Measurements from ENCODE around the gene PRM1. TPM values are rescaled to one million over a fixed set of nuclear protein-coding genes. Genes with fewer than 3 reads are reported as not detected.

The PRM1 gene
- total RNA-seq, 1 experiment from 2014 or later, result not detected

DNA sequence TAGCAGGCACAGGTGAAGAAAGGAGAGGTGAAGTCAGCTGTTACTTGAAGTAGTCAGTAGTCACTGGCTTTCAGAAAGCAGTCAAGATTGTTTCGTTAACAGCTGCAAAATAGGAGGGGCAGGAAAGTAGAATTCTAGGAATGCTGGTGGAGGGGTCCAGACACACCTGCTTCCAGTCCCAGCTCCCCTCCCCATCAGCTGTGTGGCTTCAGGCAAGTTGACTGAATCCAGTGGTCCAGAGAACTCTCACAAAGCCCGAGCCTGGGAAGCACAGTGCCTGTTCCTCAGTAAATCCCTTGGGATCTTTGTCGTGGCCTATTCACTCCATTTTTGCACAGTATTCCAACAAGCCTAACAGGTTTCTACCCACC is 20.5 kb downstream of the PRM1 start:
- ChIA-PET POLR2A (interaction anchor here (1.1 kb wide), 2 partner anchors 8 to 19 kb away, joined by 3 to 9 read pairs; partner anchors contain the start of gene TNP2), CTCF (interaction anchor here (0.7 kb wide), 1 partner anchor 23 kb away, joined by 3 read pairs; no protein-coding TSS in a partner anchor)
- Mint-ChIP-seq H3K9me3 (ENCODE audit: unreplicated experiment) (no peaks in the 10 kb centered on the region), H3K4me3 (ENCODE audit: unreplicated experiment) (no peak overlapping the region), H3K4me1 (ENCODE audit: low read depth, unreplicated experiment) (peaks cover 20% of the 10 kb centered on the region), H3K27me3 (ENCODE audit: insufficient read depth, unreplicated experiment) (no peaks in the 10 kb centered on the region), H3K36me3 (ENCODE audit: insufficient read depth, unreplicated experiment) (peaks cover 18% of the 10 kb centered on the region), H3K27ac (ENCODE audit: unreplicated experiment) (peak overlapping the region; percentile 80)
- Histone ChIP-seq H3K27me3 (replicated peaks; ENCODE audit: control insufficient read depth, insufficient read depth, low read length) (no peaks in the 10 kb centered on the region), H3K9me3 (no peaks in the 10 kb centered on the region), H3K4me3 (ENCODE audit: low read depth, low read length) (no peak overlapping the region), H3K36me3 (ENCODE audit: control insufficient read depth, insufficient read depth, low read length) (no peaks in the 10 kb centered on the region), H3K4me1 (peaks cover 39% of the 10 kb centered on the region)
- TF ChIP-seq, protein P1, sequence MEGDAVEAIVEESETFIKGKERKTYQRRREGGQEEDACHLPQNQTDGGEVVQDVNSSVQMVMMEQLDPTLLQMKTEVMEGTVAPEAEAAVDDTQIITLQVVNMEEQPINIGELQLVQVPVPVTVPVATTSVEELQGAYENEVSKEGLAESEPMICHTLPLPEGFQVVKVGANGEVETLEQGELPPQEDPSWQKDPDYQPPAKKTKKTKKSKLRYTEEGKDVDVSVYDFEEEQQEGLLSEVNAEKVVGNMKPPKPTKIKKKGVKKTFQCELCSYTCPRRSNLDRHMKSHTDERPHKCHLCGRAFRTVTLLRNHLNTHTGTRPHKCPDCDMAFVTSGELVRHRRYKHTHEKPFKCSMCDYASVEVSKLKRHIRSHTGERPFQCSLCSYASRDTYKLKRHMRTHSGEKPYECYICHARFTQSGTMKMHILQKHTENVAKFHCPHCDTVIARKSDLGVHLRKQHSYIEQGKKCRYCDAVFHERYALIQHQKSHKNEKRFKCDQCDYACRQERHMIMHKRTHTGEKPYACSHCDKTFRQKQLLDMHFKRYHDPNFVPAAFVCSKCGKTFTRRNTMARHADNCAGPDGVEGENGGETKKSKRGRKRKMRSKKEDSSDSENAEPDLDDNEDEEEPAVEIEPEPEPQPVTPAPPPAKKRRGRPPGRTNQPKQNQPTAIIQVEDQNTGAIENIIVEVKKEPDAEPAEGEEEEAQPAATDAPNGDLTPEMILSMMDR (IDR thresholded peaks at IDR 0.05; ENCODE audit: insufficient read depth in 1 of 2, low read depth in 1 of 2, low read length in 1 of 2, severe bottlenecking in 1 of 2, unreplicated experiment in 1 of 2), result no peak
- intact Hi-C loops (cut with micrococcal nuclease; ENCODE audit: unreplicated experiment), result loop anchor here (1.0 kb wide), 2 partner anchors 53 to 99 kb away; no protein-coding TSS in a partner anchor
- peak; percentile 64 to 82 for DNase-seq
- BruUV-seq (replicated peaks), result no TSS peak

DNA sequence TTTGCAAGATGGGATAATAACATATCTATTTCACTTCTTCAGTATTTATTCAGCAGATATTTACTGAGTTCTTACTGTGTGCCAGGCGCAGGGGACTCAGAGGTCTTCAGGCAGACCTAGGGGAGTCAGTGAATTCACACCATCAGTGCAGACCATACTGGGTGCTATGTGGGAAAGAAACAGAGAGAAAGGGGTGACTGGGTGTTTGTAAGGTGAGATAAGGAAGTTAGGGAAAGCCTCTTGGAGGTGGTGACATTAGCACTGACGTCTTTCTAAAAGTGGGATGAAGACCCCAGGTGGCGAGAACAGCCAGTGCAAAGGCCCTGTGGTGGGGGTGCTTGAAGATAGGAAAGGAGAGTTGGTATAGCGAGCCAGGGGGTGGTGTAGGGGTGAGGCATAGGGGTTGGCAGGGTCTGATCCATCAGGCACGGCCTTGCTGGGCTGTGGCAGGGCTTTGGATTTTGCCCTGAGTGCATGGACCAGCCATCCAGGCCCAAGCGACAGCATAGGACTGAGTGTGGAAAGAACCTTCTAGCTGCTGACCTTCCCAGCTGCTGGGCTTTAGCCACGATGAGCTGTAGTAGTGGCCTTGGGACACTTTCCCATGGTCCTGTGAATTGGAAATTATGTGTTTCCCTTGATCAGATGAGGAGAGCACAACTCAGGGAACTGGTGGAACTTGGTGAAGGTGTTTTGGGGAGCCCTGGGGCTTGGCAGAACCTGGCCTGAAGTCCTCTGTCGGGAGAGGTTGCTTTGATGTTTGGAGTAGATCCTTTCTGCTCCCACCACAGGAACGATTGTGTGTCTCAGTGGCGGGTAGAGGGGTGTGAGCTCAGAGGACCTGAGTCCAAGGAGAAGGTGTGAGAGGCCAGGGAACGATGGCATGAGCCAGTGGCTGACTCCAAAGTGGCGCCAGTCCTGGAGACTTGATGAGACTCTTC is 21.2 kb downstream of the PRM1 start:
- Mint-ChIP-seq H3K36me3 (ENCODE audit: insufficient read depth, unreplicated experiment) (peaks cover 25% of the 10 kb centered on the region), H3K4me1 (ENCODE audit: low read depth, unreplicated experiment) (peaks cover 20% of the 10 kb centered on the region), H3K9me3 (ENCODE audit: unreplicated experiment) (no peaks in the 10 kb centered on the region), H3K4me3 (ENCODE audit: unreplicated experiment) (peak overlapping the region; percentile 12), H3K27ac (ENCODE audit: unreplicated experiment) (peak overlapping the region; percentile 80), H3K27me3 (ENCODE audit: insufficient read depth, unreplicated experiment) (no peaks in the 10 kb centered on the region)
- TF ChIP-seq, protein P1 (IDR thresholded peaks at IDR 0.05; ENCODE audit: insufficient read depth in 1 of 2, low read depth in 1 of 2, low read length in 1 of 2, severe bottlenecking in 1 of 2, unreplicated experiment in 1 of 2), result no peak
- DNase-seq, result no peak
- Histone ChIP-seq H3K36me3 (ENCODE audit: control insufficient read depth, insufficient read depth, low read length) (no peaks in the 10 kb centered on the region), H3K4me3 (ENCODE audit: low read depth, low read length) (no peak overlapping the region), H3K27me3 (replicated peaks; ENCODE audit: control insufficient read depth, insufficient read depth, low read length) (no peaks in the 10 kb centered on the region), H3K4me1 (peaks cover 39% of the 10 kb centered on the region), H3K9me3 (no peaks in the 10 kb centered on the region)
- ChIA-PET CTCF (interaction anchor here (0.7 kb wide), 1 partner anchor 24 kb away, joined by 3 read pairs; no protein-coding TSS in a partner anchor), POLR2A (interaction anchor here (1.1 kb wide), 1 partner anchor 9 kb away, joined by 3 read pairs; the partner anchor contains the start of gene TNP2)
- intact Hi-C loops (cut with micrococcal nuclease; ENCODE audit: unreplicated experiment), result loop anchor here (1.0 to 10.0 kb wide), 3 partner anchors 53 to 155 kb away; no protein-coding TSS in a partner anchor
- no TSS peak for BruUV-seq (replicated peaks)

DNA sequence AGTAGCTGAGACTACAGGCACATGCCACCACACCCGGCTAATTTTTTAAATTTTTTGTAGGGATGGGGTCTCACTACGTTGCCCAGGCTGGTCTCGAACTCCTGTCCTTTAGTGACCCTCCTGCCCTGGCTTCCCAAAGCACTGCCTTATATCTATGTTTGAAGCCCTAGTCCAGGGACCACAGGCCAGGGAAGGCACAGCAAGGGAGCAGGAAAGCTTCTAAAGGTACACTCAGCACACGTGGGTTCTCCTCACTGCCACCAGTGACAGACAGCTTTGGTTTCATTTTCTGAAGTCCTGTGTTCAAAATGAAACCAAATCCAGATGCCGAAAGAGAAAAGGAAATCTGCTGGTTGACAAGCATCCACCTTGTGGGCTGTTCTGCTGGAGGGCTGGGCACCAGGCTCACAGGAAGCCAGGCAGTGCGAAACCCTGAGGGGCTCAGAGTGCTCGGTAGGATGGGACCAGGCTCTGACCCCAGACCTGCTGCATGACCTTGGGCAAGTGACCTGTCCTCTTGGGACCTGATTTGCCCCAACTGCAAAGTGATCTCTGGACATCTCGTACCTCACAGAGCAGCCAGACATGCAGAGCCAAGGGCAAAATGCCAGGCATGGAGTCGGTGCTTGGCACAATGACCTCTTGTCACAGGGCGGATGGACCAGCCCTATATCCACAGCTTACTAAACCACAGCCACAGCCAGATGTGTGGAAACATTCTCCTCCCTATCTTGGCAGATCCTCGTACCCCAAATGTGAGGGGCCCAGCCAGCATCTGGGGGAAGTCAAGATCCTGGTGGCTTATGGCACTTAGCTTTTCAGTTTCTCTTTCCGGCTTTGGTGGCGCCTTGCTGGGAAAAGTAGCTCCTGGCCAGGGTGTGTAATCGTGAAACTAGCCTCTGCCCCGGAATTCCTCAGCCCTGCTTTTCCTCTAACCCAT is 22.3 kb downstream of the PRM1 start:
- H3K27ac Mint-ChIP-seq (ENCODE audit: unreplicated experiment), result peak overlapping the region; percentile 80
- no peak overlapping the region for H3K4me3 ChIP-seq (ENCODE audit: low read depth, low read length)
- no peaks in the 10 kb centered on the region for H3K36me3 ChIP-seq (ENCODE audit: control insufficient read depth, insufficient read depth, low read length)
- ChIA-PET POLR2A (no interaction called here), CTCF (no interaction called here)
- no peaks in the 10 kb centered on the region for H3K9me3 Mint-ChIP-seq (ENCODE audit: unreplicated experiment)
- no TSS peak for BruUV-seq (replicated peaks)
- no peaks in the 10 kb centered on the region for H3K27me3 Mint-ChIP-seq (ENCODE audit: insufficient read depth, unreplicated experiment)
- no peaks in the 10 kb centered on the region for H3K9me3 ChIP-seq
- H3K36me3 Mint-ChIP-seq (ENCODE audit: insufficient read depth, unreplicated experiment), result peaks cover 26% of the 10 kb centered on the region
- TF ChIP-seq, protein P1 (IDR thresholded peaks at IDR 0.05; ENCODE audit: insufficient read depth in 1 of 2, low read depth in 1 of 2, low read length in 1 of 2, severe bottlenecking in 1 of 2, unreplicated experiment in 1 of 2), result no peak
- DNase-seq, result no peak
- peaks cover 20% of the 10 kb centered on the region for H3K4me1 Mint-ChIP-seq (ENCODE audit: low read depth, unreplicated experiment)
- intact Hi-C loops (cut with micrococcal nuclease; ENCODE audit: unreplicated experiment), result loop anchor here (10.0 kb wide), 1 partner anchor 154 kb away; no protein-coding TSS in a partner anchor
- H3K27me3 ChIP-seq (replicated peaks; ENCODE audit: control insufficient read depth, insufficient read depth, low read length), result no peaks in the 10 kb centered on the region
- H3K4me3 Mint-ChIP-seq (ENCODE audit: unreplicated experiment), result no peak overlapping the region
- H3K4me1 ChIP-seq, result peaks cover 39% of the 10 kb centered on the region
